Stimulated activated CD4-positive, alpha-beta T cell treated with anti-CD3 and anti-CD28 coated beads, Interleukin-15, amount 100 ng/mL, for 1 hour (primary cell): ENCODE measurements around the gene SMPD3.

ENCODE experiments used
- DNase-seq, 2 donors: peaks; one replicate each; pipeline ENCODE4 v3.0.0-alpha.2; 2020; ENCODE audit warnings: low read depth in 1 of 2, low spot score in 1 of 2

SMPD3 gene

GRCh38 chr16:68404736-68405345, 43.5 kb downstream of the SMPD3 start:
- DNase-seq: no peak

DNA sequence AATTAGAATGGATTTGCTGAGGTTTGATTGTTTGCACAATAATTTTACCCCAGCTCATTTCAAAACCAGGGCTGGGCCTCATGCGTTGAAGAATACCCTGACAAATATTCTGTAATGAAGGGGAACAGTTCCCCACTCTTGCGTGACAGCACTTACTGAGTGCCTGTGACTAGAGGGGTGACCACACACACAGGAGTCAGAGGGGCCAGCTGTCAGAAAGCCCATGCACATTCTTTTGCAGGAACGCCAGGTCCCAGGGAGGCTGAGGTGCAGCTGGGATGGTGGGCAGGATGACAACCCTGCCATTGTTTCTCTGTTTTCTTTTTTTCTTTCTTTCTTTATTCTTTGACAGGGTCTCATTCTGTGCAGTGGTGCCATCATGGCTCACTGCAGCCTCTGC, 44.6 kb downstream of the SMPD3 start:
- DNase-seq: no peak

DNA sequence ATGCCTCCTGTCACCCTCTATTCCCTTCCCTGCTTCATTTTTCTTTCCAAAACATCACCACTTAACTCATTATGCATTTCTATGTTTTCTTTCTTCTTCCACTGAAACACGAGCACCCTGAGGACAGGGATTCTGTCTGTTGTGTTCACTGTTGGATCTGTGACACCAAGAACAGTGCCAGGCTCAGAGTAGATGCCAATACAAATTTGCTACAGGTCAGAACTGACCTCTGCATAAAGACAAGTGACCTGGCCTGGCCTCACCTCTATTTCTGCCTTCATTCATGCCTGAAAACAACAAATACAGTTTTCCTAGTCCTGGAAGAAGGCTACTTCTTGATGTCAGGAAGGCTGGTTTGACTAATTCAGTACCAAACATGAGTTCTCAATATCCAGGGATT, 45.1 kb downstream of the SMPD3 start:
- no peak for DNase-seq

DNA sequence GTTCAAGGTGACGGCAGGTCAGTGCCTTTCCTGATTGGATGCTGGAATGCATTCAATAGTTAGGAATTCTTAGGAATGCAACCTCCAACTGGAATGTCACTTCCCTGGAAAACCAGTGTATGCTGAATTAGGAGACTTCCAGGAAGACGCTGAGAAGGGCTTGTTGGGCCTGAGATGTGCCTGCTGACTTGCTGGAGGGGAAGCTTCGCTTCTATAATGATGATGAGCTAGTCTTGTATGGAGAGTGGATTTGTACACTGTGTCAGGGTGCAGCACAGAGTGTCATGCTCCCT, 45.6 kb downstream of the SMPD3 start:
- DNase-seq: no peak

GRCh38 chr16:68401871-68402747, 46.2 kb downstream of the SMPD3 start:
- DNase-seq: no peak

GRCh38 chr16:68400924-68401460, 47.3 kb downstream of the SMPD3 start:
- DNase-seq: no peak

DNA sequence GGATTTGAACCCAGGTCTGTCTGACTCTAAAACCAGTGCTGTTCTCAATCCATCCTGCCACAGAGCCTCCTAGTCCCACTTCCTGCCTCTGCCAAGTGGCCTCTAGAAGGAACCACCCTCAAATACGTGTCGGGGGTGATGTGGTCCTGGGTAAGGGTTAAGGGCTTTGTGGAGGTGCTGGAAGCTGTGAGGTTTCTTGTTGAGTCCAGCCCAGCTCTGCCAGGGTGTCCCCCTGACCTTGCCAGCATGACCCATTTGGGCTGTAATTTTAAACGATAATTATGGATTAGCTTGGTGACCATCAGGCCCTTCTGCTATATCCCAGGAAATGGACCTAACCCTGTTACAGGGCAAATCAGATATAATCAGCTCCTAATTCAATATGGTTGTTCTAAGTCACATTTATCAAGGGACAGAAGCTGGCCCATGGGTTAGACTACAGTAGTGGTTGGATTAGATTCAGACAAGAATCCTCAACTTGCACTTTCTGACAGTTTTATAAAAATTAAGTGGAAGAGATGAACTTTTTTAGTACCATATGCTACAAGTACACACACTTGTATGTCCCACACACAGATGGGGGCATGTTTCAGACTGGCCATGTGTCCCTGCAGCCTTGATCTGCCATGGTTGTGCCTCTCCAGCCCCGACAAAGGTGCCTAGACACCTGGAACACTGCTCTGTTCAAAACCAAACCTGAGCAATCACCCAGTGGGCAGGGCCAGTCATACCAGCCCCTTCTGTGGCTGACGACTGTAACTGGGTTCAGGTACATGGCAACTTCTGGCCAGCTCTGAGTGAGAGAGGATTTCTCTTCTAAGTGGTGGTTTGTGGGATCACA, 48.0 kb downstream of the SMPD3 start:
- DNase-seq: no peak

GRCh38 chr16:68399456-68399855, 48.9 kb downstream of the SMPD3 start:
- no peak for DNase-seq

- no peak for DNase-seq
These were observed 50.6 kb downstream of the SMPD3 start for GRCh38 chr16:68397710-68398201.

DNA sequence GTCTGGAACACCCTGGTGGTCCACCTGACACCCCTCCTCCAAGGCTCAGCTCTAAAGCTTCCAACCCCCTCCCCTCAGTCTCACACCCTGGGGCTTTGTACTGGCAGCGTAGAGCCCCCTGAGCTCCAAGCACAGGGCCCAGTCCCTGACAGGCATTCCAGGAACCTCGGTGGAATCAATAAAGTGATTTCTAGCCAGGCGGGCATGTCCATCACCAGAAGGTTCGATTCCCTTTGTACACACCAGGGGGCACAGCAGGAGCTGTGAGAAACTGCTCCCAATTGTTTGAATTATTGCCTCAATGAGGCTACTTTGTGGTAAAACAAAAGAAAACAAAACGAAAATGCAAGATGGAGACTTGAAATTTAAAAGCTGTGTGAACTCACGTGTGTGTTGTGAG, 51.8 kb downstream of the SMPD3 start:
- DNase-seq: peak; percentile 22 to 23

DNA sequence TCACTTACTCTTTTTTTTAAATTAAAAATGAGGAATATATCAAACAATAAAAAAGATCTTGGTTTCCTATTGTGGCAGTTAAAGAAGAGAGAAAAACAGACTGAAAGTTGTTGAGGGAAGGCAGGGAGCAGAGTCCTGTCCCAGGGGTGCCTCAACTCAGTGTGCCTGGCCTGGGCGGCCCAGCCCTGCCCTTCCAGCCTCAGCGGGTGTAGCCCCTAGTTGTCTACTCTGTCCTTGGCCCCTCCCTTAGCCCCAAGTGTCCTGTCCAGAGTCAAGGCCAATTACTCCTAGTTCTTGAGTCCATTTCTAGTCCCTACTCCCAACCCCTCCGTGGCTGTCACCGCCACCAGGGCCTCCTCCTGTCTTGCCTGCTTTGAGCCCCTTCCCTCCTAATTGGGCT, 52.5 kb downstream of the SMPD3 start:
- DNase-seq: no peak

DNA sequence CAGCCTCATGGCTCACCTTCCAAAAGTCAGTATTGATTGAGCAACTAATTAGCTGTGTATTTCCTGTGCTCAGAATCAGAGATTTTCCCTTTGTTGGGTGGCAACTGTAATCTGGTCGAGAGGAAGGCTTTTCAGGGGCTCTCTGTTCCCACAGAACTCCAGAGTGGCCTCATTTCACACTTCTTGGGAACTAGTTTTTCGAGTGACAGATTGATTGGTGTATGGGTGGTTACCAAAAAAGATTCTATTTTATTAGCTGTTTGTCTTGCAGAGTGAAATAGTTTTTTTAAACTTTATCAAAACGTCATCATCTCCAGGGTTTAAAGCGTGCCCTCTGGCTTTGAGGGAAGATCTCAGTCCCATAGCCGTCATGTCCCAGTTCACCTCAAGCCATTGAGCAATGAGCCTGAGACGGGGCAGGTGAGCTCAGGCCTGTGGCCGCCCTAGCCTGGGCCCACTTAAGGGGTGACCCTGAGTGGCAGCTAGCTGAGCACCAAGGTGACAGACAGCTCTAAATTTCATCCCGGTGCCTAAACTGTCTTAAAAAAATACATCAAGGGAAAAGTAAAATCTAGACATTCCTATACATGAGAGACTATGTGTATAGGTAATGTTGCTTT, 53.0 kb downstream of the SMPD3 start:
- no peak for DNase-seq

DNA sequence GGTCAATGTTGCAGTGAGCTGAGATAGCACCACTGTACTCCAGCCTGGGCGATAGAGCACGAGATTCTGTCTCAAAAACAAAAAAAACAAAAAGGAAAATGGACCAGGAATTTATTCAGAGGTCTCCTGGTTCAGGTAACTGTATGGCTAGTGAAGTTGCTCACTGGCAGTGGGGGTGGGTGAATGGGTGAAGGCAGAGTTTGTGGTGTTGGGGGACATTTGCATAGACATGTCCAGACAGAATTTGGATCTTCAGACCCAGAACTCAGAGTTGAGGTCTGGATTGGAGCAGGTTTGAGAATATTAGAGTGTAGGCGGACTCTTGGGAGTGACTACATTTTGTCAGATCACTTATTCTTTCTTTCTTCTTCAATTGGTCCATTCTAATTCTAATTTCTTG, 55.0 kb downstream of the SMPD3 start:
- no peak for DNase-seq

DNA sequence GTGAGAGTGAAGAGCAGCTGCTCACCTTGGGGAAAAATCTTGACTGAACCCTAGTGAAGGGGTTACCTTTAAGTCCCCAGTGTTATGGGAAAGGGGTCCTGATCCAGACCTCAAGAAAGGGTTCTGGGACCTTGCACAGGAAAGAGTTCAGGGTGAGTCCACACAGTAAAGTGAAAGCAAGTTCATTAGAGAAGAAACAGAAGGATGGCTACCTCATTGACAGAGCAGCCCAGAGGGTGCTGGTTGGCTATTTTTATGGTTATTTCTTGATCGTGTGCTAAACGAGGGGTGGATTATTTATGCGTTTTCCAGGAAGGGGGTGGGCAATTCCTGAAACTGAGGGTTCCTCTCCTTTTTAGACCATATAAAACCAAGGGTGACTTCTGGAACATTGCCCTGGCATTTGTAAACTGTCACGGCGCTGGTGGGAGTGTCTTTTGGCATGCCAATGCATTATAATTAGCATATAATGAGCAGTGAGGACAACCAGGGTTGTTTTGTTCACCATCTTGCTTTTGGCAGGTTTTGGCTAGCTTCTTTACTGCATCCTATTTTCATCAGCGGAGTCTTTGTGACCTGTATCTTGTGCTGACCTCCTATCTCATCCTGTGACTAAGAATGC, 58.4 kb downstream of the SMPD3 start:
- no peak for DNase-seq

GRCh38 chr16:68389006-68389405, 59.3 kb downstream of the SMPD3 start:
- no peak for DNase-seq

DNA sequence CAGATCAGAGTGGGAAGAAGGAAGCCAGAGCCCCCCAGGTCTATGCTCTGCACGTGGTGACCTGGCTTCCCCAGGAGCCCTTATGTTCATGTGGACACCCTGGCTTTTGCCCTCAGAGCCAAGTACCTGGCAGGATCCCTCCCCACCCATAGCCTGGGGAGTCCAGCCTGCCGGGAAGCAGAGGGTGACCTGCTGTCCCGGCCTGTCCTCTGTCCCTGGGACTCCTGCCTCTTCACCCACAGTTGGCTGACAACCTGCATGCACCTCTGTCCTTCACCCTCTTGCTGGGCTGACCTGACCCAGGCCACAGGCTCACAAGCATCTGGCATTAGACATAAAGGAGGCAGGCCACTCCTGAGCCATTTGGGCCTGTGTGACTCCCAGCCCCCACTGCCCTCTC, 60.2 kb downstream of the SMPD3 start:
- DNase-seq: no peak

- DNase-seq: no peak
These were observed 61.0 kb downstream of the SMPD3 start for GRCh38 chr16:68387301-68387700.

DNA sequence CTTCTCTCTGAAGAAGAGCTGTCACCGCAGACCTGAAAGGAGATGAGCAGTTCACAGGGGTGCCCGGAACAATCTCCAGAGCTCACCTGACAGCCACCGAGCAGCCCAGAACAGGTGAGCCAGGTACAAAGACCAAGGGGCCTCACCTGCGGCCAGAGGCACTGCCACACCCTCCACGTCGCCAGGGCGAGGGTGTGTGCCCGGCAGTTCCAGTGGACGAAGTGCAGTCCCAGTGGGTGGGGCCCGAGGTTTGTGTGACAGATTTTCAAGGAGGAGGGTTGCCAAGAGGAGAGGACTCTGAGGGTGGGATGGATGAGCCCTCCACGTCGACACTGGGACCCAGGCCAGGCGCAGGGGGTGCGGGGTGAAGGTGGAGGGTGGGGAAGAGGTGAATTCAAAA, 61.7 kb downstream of the SMPD3 start:
- no peak for DNase-seq

DNA sequence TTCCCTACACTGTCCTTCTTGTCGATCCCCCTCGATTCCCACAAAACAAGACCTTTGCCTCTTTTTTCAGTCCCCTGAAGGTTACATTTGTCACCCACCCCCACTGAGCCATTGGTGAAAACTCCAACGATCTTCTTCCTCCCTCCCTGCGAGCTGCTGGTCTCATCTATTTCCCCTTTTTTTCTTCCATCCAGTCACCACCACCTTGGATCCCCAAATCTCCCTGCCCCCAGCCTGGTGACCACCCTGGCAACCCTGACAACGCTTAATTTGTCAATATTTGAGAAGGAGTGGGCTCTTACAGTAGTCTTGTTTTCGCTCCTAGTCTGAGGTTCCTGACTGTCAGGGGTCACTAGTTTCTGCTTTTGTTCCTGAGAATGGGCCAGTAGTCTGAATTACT, 62.9 kb downstream of the SMPD3 start:
- no peak for DNase-seq

DNA sequence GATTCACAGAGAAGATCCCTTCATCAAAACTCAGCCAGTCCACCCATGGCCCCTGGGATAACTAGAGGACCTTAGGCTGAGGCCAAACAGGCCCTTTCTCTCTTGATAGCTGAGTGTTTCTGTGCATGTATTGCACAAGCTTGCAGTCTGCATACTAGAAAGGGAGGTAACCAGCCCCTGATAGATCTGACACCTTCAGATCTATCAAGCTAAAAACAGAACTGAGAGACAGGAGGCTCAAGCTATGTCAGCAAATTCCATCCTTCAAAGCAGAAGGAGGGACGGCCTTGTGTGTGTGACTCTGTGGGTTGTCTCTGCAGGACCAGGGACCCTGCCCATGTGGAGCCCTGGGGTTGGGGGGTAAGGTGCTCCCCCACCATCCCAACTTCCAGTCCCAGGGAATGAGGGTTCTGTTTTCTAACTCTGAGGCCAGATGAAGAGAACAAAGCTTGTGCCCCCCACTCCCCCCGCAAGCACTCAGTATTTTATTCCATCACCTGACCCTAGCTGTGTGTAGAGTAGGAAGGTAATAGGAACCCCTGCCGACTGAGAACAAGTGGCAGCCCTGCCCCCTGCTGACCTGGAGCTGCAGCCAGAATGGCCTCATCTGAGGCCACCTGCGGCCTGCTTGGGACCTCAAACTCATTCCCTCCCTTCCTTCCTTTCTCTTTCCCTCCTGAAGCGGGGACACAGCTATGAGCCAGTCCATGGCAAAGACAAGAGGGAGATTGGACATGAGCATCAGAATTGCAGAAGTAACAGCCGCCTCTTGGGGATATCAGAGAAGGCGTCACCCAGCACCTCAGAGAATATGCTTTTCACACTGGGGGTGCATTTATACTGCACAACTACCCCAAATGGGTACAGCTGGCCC, 63.8 kb downstream of the SMPD3 start:
- no peak for DNase-seq
